Activated CD4-positive, alpha-beta T cell treated with anti-CD3 and anti-CD28 coated beads, Interleukin-2, amount 50 U/mL, for 24 hours (primary cell): Measurements from ENCODE around the gene CX3CL1.

Experiments
- DNase-seq, 2 donors: peaks; one replicate each; pipeline ENCODE4 v3.0.0-alpha.2; 2020; ENCODE audit warnings: low read depth in 1 of 2, low spot score in 1 of 2

The CX3CL1 gene

GRCh38 chr16:57403965-57404817 is 31.9 kb downstream of the CX3CL1 start, which contains the start of gene CCL17:
Gene CCL17, plus strand, starts transcription at chr16:57404767. Its CDS starts 9,166 bp downstream, at chr16:57413933.
- DNase-seq = no peak

GRCh38 chr16:57405097-57405496 is 32.8 kb downstream of the CX3CL1 start:
- no peak for DNase-seq

GRCh38 chr16:57406881-57407280 is 34.6 kb downstream of the CX3CL1 start:
- no peak for DNase-seq

- no peak for DNase-seq
These were observed 35.4 kb downstream of the CX3CL1 start for GRCh38 chr16:57407521-57408353.

- no peak for DNase-seq
These were observed 36.8 kb downstream of the CX3CL1 start for GRCh38 chr16:57409065-57409464.

- no peak for DNase-seq
These were observed 37.7 kb downstream of the CX3CL1 start for GRCh38 chr16:57409870-57410587.

GRCh38 chr16:57411362-57411976 is 39.2 kb downstream of the CX3CL1 start:
- no peak for DNase-seq

GRCh38 chr16:57412584-57412983 is 40.3 kb downstream of the CX3CL1 start:
- DNase-seq = no peak

GRCh38 chr16:57413301-57413730 is 41.0 kb downstream of the CX3CL1 start:
- DNase-seq = no peak

- DNase-seq = no peak
These were observed 41.4 kb downstream of the CX3CL1 start for GRCh38 chr16:57413733-57414132.

- no peak for DNase-seq
These were observed 43.8 kb downstream of the CX3CL1 start for GRCh38 chr16:57416084-57416483.

- no peak for DNase-seq
These were observed 47.2 kb downstream of the CX3CL1 start for GRCh38 chr16:57419506-57419905.

- no peak for DNase-seq
These were observed 50.0 kb downstream of the CX3CL1 start for GRCh38 chr16:57422026-57422944.

GRCh38 chr16:57423152-57423551 is 50.9 kb downstream of the CX3CL1 start:
- no peak for DNase-seq

- no peak for DNase-seq
These were observed 52.3 kb downstream of the CX3CL1 start for GRCh38 chr16:57424583-57424982.

GRCh38 chr16:57426356-57426755 is 54.1 kb downstream of the CX3CL1 start:
- DNase-seq = no peak

- no peak for DNase-seq
These were observed 55.0 kb downstream of the CX3CL1 start for GRCh38 chr16:57427307-57427706.

GRCh38 chr16:57427824-57428223 is 55.5 kb downstream of the CX3CL1 start:
- DNase-seq = no peak

- DNase-seq = no peak
These were observed 58.7 kb downstream of the CX3CL1 start for GRCh38 chr16:57430955-57431354.

- no peak for DNase-seq
These were observed 60.2 kb downstream of the CX3CL1 start for GRCh38 chr16:57432505-57432904.
